Natural killer cell treated with Interleukin-12 subunit alpha and Interleukin-12 subunit beta and Interleukin-15 and Interleukin-18, amount 100 ng/mL, for 72 hours (primary cell): ENCODE measurements around the gene MPRIP. TPM values are rescaled to one million over a fixed set of nuclear protein-coding genes. Genes with fewer than 3 reads are reported as not detected.

Source experiments
- ATAC-seq, 2 donors: fragments of 150-1000 bp; cut with Tn5 transposase in 1 of 2; sonication (Bioruptor Pico), chemical (Tn5 transposase) in 1 of 2; 2 replicates each; pipeline ENCODE4 v1.10.0; 2021
- DNase-seq: peaks from one replicate; pipeline ENCODE4 v3.0.0; 2022; ENCODE audit warnings: low spot score
- H3K27ac Mint-ChIP-seq, 2 donors: 1 replicate in 1 of 2; 2 replicates in 1 of 2; pipeline ENCODE4 v1.8.0; 2022; ENCODE audit warnings: mixed read lengths in 2 of 2, mild to moderate bottlenecking in 1 of 2, moderate library complexity in 1 of 2
- H3K27me3 Mint-ChIP-seq, 2 donors: 1 replicate in 1 of 2; 2 replicates in 1 of 2; pipeline ENCODE4 v1.8.0; 2022; ENCODE audit warnings: mixed read lengths in 2 of 2
- H3K36me3 Mint-ChIP-seq: one replicate; pipeline ENCODE4 v1.8.0; 2022; ENCODE audit warnings: mixed read lengths
- H3K4me1 Mint-ChIP-seq, 2 donors: 1 replicate in 1 of 2; 2 replicates in 1 of 2; pipeline ENCODE4 v1.8.0; 2022; ENCODE audit warnings: low read depth in 2 of 2, mixed read lengths in 2 of 2, mild to moderate bottlenecking in 1 of 2
- H3K4me3 Mint-ChIP-seq: one replicate; pipeline ENCODE4 v1.8.0; 2022; ENCODE audit warnings: mixed read lengths
- H3K9me3 Mint-ChIP-seq: 2 replicates; pipeline ENCODE4 v1.8.0; 2022; ENCODE audit warnings: mixed read lengths
- total RNA-seq, 2 donors: library from RNA; stranded (reverse); gene quantifications; one replicate each; pipeline ENCODE4 v1.2.3, GENCODE V29; 2022

Gene MPRIP
- total RNA-seq, 2 donors from 2014 or later: 158 to 216 TPM

DNA sequence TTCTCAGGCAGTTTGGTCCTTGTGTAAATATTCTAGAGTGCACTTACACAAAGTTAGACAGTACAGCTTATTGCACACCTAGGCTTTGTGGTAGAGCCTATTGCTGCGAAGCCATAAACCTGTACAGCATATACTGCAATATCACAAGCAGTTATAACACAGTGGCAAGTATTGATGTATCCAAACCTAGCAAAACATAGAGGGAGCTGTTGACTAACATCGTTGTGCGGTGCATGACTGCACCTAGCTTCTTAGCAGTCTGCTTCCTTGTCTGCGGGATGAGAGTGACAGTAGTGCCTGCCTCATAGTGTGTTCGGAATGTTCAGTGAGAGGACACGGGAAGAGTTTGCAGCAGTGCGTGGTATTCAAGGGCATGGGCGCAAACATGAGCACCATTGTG is 78.9 kb downstream of the MPRIP start:
- H3K4me3 Mint-ChIP-seq: no peak overlapping the region
- H3K36me3 Mint-ChIP-seq: no peaks in the 10 kb centered on the region
- peaks cover 66% of the 10 kb centered on the region in 2 donors for H3K4me1 Mint-ChIP-seq
- DNase-seq (no peak), ATAC-seq (no peak)
- H3K9me3 Mint-ChIP-seq: no peaks in the 10 kb centered on the region
- peak overlapping the region; percentile 80 to 91 for H3K27ac Mint-ChIP-seq
- no peaks in the 10 kb centered on the region for H3K27me3 Mint-ChIP-seq

GRCh38 chr17:17122781-17123483 is 80.7 kb downstream of the MPRIP start:
- Mint-ChIP-seq H3K36me3 (no peaks in the 10 kb centered on the region), H3K9me3 (no peaks in the 10 kb centered on the region), H3K4me3 (no peak overlapping the region), H3K27ac (peak overlapping the region; percentile 6 to 22), H3K4me1 (peaks cover 68 to 75% of the 10 kb centered on the region in 2 donors), H3K27me3 (no peaks in the 10 kb centered on the region)
- no peak for DNase-seq
- no peak for ATAC-seq

- no peaks in the 10 kb centered on the region for H3K9me3 Mint-ChIP-seq
- no peaks in the 10 kb centered on the region for H3K27me3 Mint-ChIP-seq
- ATAC-seq (no peak), DNase-seq (no peak)
- no peaks in the 10 kb centered on the region for H3K36me3 Mint-ChIP-seq
- peak overlapping the region; percentile 85 to 94 for H3K27ac Mint-ChIP-seq
- H3K4me3 Mint-ChIP-seq: no peak overlapping the region
- peaks cover 59 to 81% of the 10 kb centered on the region in 2 donors for H3K4me1 Mint-ChIP-seq
Measured at GRCh38 chr17:17124341-17124740, 82.1 kb downstream of the MPRIP start.

DNA sequence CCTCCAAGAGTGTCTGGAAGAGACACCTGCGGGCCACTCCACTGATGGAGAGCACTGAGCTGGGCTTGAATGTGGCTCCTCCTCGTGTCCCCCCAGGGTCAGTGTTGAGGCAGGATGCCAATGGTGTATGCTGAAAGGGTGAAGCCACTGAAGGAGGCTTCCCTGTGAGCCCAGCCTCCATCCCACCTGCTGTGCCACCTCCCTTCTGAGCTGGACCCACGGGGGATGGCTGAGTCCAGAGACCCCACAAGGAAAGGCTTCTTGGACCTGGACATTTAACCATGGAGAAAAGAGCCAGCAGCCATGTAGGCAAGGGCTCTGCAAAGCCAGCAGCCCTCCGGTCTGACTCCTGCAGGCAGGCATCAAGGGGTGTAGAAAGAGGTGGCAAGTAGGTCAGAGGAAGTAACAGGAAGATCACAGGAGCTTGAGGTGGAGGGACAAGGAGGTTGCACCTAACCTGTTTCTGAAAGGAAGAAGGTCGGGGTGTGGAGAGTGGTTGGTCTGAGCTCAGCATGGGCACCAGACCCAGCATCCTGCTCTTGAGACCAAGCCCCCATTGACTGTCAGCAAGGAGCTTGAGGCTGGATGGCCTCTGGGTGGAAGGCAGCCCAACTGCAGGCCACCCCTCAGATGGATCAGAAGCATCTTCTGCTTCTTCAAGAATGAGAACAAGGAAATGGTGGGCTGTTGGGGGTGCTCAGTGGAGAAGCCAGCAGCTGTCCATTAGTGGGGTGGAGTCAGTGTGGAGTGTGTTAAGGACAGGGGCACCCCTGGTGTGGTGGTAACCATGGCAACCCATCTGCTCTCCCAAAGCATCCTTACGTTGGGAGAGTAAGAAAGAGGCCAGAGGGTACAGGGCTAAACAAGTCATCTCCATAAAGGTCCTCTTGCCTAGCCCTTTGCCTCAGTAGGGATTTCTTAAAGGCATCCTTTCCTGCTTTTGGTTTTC is 83.2 kb downstream of the MPRIP start:
- H3K27ac Mint-ChIP-seq: peak overlapping the region; percentile 85 to 94
- H3K36me3 Mint-ChIP-seq: no peaks in the 10 kb centered on the region
- peaks cover 48 to 72% of the 10 kb centered on the region in 2 donors for H3K4me1 Mint-ChIP-seq
- ATAC-seq (peak; percentile 63 to 77), DNase-seq (no peak)
- peak overlapping the region; percentile 88 for H3K4me3 Mint-ChIP-seq
- H3K27me3 Mint-ChIP-seq: no peaks in the 10 kb centered on the region
- H3K9me3 Mint-ChIP-seq: no peaks in the 10 kb centered on the region

- peak overlapping the region; percentile 88 for H3K4me3 Mint-ChIP-seq
- H3K27ac Mint-ChIP-seq: peak overlapping the region; percentile 85 to 94
- peak; percentile 55 to 61 for ATAC-seq
- no peaks in the 10 kb centered on the region for H3K36me3 Mint-ChIP-seq
- H3K9me3 Mint-ChIP-seq: no peaks in the 10 kb centered on the region
- peaks cover 40 to 66% of the 10 kb centered on the region in 2 donors for H3K4me1 Mint-ChIP-seq
- no peak for DNase-seq
- H3K27me3 Mint-ChIP-seq: no peaks in the 10 kb centered on the region
Measured at GRCh38 chr17:17126131-17127110, 84.2 kb downstream of the MPRIP start.

- Mint-ChIP-seq H3K4me1 (peaks cover 34 to 62% of the 10 kb centered on the region in 2 donors), H3K27me3 (no peaks in the 10 kb centered on the region), H3K4me3 (peak overlapping the region; percentile 88), H3K36me3 (no peaks in the 10 kb centered on the region), H3K27ac (peak overlapping the region; percentile 85 to 94), H3K9me3 (no peaks in the 10 kb centered on the region)
- ATAC-seq (no peak), DNase-seq (no peak)
Measured at GRCh38 chr17:17127156-17127555, 84.9 kb downstream of the MPRIP start.

DNA sequence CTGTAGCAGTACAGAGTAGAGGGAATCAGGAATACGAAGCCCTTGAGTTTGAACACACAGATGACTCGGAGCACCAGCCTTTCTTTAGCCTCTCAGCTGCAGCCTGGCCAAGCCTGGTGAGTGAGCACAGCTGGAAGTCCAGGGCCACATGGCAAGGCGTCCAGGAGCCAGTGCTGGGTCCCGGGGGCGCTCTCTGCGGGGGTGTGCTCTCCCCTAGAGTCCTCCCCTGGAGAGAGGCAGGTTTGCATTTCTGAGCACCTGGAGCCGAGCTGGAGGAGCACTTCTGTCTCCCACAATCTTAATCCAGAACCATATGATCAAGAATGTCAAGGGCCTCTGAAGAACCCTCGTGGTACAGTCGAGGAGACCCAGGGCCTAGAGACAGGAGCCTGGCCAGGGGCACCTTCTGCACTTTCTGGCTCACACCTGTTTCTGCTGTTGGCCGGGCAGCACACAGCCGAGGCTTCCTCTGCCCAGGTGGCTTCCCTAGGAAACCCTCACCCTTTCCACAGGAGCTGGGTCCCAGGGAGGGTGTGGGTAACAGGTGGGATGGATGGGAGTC is 85.6 kb downstream of the MPRIP start:
- H3K4me1 Mint-ChIP-seq: peaks cover 34 to 59% of the 10 kb centered on the region in 2 donors
- H3K36me3 Mint-ChIP-seq: no peaks in the 10 kb centered on the region
- no peak overlapping the region for H3K4me3 Mint-ChIP-seq
- no peaks in the 10 kb centered on the region for H3K27me3 Mint-ChIP-seq
- DNase-seq (no peak), ATAC-seq (no peak)
- H3K9me3 Mint-ChIP-seq: no peaks in the 10 kb centered on the region
- peak overlapping the region; percentile 85 to 94 for H3K27ac Mint-ChIP-seq

DNA sequence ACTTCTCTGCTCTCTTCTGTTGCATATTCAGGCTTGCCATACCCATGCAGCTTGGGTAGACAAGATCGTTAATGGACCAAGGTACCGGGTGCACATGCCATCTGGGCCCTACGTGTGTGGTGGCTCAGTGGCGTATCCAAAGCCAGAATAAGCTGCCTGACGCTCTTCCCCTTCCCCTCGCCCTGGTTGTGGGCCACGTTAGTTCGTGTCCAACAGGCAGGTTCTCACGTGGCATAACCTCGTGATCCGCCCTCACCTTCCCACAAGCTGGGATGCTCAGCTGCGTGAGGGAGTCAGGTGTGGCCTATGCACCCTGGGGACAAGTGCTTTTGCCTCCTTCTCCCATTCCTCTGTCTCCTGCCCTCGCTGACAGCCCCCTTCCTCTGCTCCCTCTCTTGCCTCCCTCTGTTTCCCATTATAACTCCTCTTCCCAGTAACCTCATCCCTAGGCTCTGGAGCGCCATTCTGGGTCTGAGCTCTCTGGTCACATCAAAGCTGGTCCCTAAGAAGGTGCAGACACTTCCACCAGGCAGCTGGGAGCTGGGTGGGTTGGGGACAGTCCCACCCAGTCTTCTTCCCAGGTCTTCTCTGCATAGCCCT is 86.3 kb downstream of the MPRIP start:
- peak overlapping the region; percentile 31 to 70 for H3K27ac Mint-ChIP-seq
- H3K4me1 Mint-ChIP-seq: peaks cover 34 to 56% of the 10 kb centered on the region in 2 donors
- no peak for DNase-seq
- H3K4me3 Mint-ChIP-seq: no peak overlapping the region
- no peaks in the 10 kb centered on the region for H3K9me3 Mint-ChIP-seq
- no peaks in the 10 kb centered on the region for H3K36me3 Mint-ChIP-seq
- no peak for ATAC-seq
- no peaks in the 10 kb centered on the region for H3K27me3 Mint-ChIP-seq

DNA sequence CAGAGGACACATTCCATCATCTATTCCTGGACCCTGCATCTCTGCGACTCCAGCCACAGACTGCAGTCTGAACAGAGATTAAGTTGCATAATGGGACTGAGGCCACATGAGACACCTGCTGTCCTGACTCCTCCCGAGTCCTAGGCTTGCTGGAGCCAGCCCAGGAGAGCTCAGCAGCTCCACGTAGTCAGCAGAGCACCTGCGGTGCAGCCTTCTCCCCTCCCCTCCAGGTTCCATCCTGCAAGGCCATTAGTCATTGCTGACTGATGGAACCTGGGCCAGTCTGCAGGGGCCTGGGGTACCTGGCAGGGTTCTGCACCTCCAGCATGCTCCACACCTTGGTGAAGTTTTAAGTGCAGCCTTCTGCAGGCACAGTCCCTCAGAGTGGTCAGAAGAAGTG is 87.2 kb downstream of the MPRIP start:
- ATAC-seq: no peak
- peak overlapping the region in 1 of 2 donors; percentile 70 for H3K27ac Mint-ChIP-seq
- DNase-seq: no peak
- H3K27me3 Mint-ChIP-seq: no peaks in the 10 kb centered on the region
- peaks cover 26 to 48% of the 10 kb centered on the region in 2 donors for H3K4me1 Mint-ChIP-seq
- H3K9me3 Mint-ChIP-seq: no peaks in the 10 kb centered on the region
- H3K36me3 Mint-ChIP-seq: no peaks in the 10 kb centered on the region
- no peak overlapping the region for H3K4me3 Mint-ChIP-seq

- ATAC-seq: no peak
- no peaks in the 10 kb centered on the region for H3K9me3 Mint-ChIP-seq
- DNase-seq: no peak
Measured at GRCh38 chr17:17130077-17130844, 88.0 kb downstream of the MPRIP start.

GRCh38 chr17:17131839-17132238 is 89.6 kb downstream of the MPRIP start:
- Mint-ChIP-seq H3K27me3 (no peaks in the 10 kb centered on the region), H3K27ac (no peak overlapping the region), H3K4me3 (no peak overlapping the region), H3K36me3 (no peaks in the 10 kb centered on the region), H3K9me3 (no peaks in the 10 kb centered on the region), H3K4me1 (peaks cover 4 to 26% of the 10 kb centered on the region in 2 donors)
- ATAC-seq: no peak
- no peak for DNase-seq

More at GRCh38 chr17:17130077-17130844, 88.0 kb downstream of the MPRIP start:
- peaks cover 20 to 41% of the 10 kb centered on the region in 2 donors for H3K4me1 Mint-ChIP-seq
- H3K4me3 Mint-ChIP-seq: no peak overlapping the region
- no peaks in the 10 kb centered on the region for H3K36me3 Mint-ChIP-seq
- H3K27ac Mint-ChIP-seq: peak overlapping the region in 1 of 2 donors; percentile 68
- no peaks in the 10 kb centered on the region for H3K27me3 Mint-ChIP-seq

DNA sequence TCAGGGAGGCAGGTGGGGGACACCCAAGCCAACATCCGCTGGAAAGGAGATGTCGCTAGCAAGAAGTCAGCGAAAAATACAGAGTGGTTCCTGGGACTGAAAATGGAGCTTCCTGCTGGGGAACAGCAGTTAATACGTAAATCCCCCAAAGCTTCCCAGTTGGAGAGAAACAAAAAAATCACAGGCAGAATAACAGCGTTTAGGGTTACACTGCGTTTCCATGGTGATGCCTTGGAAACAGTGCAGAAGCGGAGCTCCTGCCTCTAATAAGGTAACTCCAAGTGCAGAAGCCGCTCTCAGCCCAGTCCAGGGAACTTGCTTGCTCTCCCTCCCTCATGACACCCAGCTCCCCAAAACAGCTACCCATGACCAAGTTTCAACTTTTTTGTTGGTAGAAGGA is 90.5 kb downstream of the MPRIP start:
- no peak overlapping the region for H3K4me3 Mint-ChIP-seq
- no peaks in the 10 kb centered on the region for H3K9me3 Mint-ChIP-seq
- H3K36me3 Mint-ChIP-seq: no peaks in the 10 kb centered on the region
- ATAC-seq (no peak), DNase-seq (no peak)
- peaks cover 0 to 17% of the 10 kb centered on the region in 2 donors for H3K4me1 Mint-ChIP-seq
- H3K27ac Mint-ChIP-seq: no peak overlapping the region
- H3K27me3 Mint-ChIP-seq: no peaks in the 10 kb centered on the region
